NCI-H1092 (cell line): ENCODE measurements around the gene LPIN3.

Experiments used
- DNase-seq: peaks from one replicate; lab custom pipeline; 2025; lab: John Stamatoyannopoulos, UW

The LPIN3 gene

GRCh38 chr20:41349266-41349665 lies 8.6 kb downstream of the LPIN3 start:
- DNase-seq, result no peak

GRCh38 chr20:41349943-41350342 lies 9.3 kb downstream of the LPIN3 start:
- DNase-seq, result no peak

GRCh38 chr20:41350408-41350962 lies 9.9 kb downstream of the LPIN3 start:
- no peak for DNase-seq

GRCh38 chr20:41352106-41352505 lies 11.5 kb downstream of the LPIN3 start:
- DNase-seq, result no peak

- DNase-seq, result no peak
These were observed 12.0 kb downstream of the LPIN3 start for GRCh38 chr20:41352666-41353065.

- no peak for DNase-seq
These were observed 12.9 kb downstream of the LPIN3 start for GRCh38 chr20:41353530-41353929.

GRCh38 chr20:41355192-41355591 lies 14.6 kb downstream of the LPIN3 start:
- no peak for DNase-seq

- no peak for DNase-seq
These were observed 15.1 kb downstream of the LPIN3 start for GRCh38 chr20:41355598-41356203.

GRCh38 chr20:41356951-41357350 lies 16.3 kb downstream of the LPIN3 start:
- DNase-seq, result no peak

- no peak for DNase-seq
These were observed 17.0 kb downstream of the LPIN3 start for GRCh38 chr20:41357424-41358163.

- DNase-seq, result no peak
These were observed 17.6 kb downstream of the LPIN3 start for GRCh38 chr20:41358230-41358629.

- no peak for DNase-seq
These were observed 18.1 kb downstream of the LPIN3 start for GRCh38 chr20:41358717-41359116.

- no peak for DNase-seq
These were observed 19.0 kb downstream of the LPIN3 start for GRCh38 chr20:41359541-41360011.

GRCh38 chr20:41360831-41361756 lies 20.5 kb downstream of the LPIN3 start:
- DNase-seq, result no peak

GRCh38 chr20:41361757-41362747 lies 21.4 kb downstream of the LPIN3 start:
- no peak for DNase-seq

GRCh38 chr20:41362748-41363140 lies 22.1 kb downstream of the LPIN3 start:
- DNase-seq, result no peak

GRCh38 chr20:41363601-41364000 lies 23.0 kb downstream of the LPIN3 start:
- DNase-seq, result no peak

GRCh38 chr20:41364236-41364855 lies 23.7 kb downstream of the LPIN3 start:
- DNase-seq, result no peak

- DNase-seq, result no peak
These were observed 24.5 kb downstream of the LPIN3 start for GRCh38 chr20:41364967-41365765.
